ENCODE results near the gene FUT8. TPM values are rescaled to one million over a fixed set of nuclear protein-coding genes. Genes with fewer than 3 reads are reported as not detected.

FUT8 gene
- total and polyA plus RNA-seq, 2 donors (not counting 1 experiment from before 2014, with no cell fraction given): 13.2 to 91.8 TPM

- no peak overlapping the region for H3K4me3 Mint-ChIP-seq
- no peaks in the 10 kb centered on the region for H3K9me3 Mint-ChIP-seq (ENCODE audit: insufficient read depth)
- no CpG with 5 or more reads among the region's 3 CpGs for WGBS (ENCODE audit: insufficient coverage)
- Histone ChIP-seq H3K4me3 (ENCODE audit: control extremely low read depth in 1 of 5, extremely low read depth in 1 of 5, insufficient read depth in 1 of 5, low read depth in 2 of 5, low read length in 4 of 5) (no peak overlapping the region), H3K27me3 (replicated peaks in 1 of 4; ENCODE audit: control extremely low read depth in 1 of 4, control insufficient read depth in 3 of 4, insufficient read depth in 4 of 4, low read length in 3 of 4) (no peaks in the 10 kb centered on the region), H3K9me3 (ENCODE audit: control extremely low read depth in 1 of 3, control insufficient read depth in 2 of 3, insufficient read depth in 1 of 3, low read length in 2 of 3) (no peaks in the 10 kb centered on the region), H4K20me1 (ENCODE audit: control insufficient read depth, insufficient read depth, low read length, poor library complexity, severe bottlenecking) (peaks cover 20% of the 10 kb centered on the region), H3K4me2 (replicated peaks; ENCODE audit: low read depth, low read length, poor library complexity, severe bottlenecking) (no peak overlapping the region), H3K79me2 (ENCODE audit: control insufficient read depth, insufficient read depth, low read length) (peaks cover 42% of the 10 kb centered on the region), H3K36me3 (replicated peaks in 1 of 2; ENCODE audit: control extremely low read depth in 1 of 2, control insufficient read depth in 1 of 2, extremely low read depth in 1 of 2, insufficient read depth in 2 of 2, low read length in 1 of 2) (peaks cover 0 to 1% of the 10 kb centered on the region in 2 experiments), H2AFZ (ENCODE audit: insufficient read depth, low read depth, low read length, poor library complexity, severe bottlenecking) (no peak overlapping the region), H3K9ac (ENCODE audit: low read length) (no peak overlapping the region), H3K27ac (ENCODE audit: low read length in 2 of 2) (no peak overlapping the region), H3K4me1 (ENCODE audit: control insufficient read depth in 2 of 2, insufficient read depth in 2 of 2, low read length in 2 of 2) (no peaks in the 10 kb centered on the region)
- CTCF ChIA-PET: no interaction called here
- ATAC-seq (ENCODE audit: low read depth): no peak
- TF ChIP-seq, protein P1, sequence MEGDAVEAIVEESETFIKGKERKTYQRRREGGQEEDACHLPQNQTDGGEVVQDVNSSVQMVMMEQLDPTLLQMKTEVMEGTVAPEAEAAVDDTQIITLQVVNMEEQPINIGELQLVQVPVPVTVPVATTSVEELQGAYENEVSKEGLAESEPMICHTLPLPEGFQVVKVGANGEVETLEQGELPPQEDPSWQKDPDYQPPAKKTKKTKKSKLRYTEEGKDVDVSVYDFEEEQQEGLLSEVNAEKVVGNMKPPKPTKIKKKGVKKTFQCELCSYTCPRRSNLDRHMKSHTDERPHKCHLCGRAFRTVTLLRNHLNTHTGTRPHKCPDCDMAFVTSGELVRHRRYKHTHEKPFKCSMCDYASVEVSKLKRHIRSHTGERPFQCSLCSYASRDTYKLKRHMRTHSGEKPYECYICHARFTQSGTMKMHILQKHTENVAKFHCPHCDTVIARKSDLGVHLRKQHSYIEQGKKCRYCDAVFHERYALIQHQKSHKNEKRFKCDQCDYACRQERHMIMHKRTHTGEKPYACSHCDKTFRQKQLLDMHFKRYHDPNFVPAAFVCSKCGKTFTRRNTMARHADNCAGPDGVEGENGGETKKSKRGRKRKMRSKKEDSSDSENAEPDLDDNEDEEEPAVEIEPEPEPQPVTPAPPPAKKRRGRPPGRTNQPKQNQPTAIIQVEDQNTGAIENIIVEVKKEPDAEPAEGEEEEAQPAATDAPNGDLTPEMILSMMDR (IDR thresholded peaks at IDR 0.05): no peak
- no peak for TF ChIP-seq EZH2 (IDR thresholded peaks at IDR 0.05; ENCODE audit: borderline replicate concordance, insufficient read depth, low read depth, low read length, poor library complexity, severe bottlenecking)
- H3K4me1 Mint-ChIP-seq: peaks cover 18% of the 10 kb centered on the region
- POLR2A ChIA-PET: no interaction called here
- H3K27me3 Mint-ChIP-seq: no peaks in the 10 kb centered on the region
- no peak overlapping the region for H3K27ac Mint-ChIP-seq
- DNase-seq: no peak
- intact Hi-C loops (cut with micrococcal nuclease): no loop called here
These were observed 168.8 kb downstream of the FUT8 start for GRCh38 chr14:65581378-65581777.

DNA sequence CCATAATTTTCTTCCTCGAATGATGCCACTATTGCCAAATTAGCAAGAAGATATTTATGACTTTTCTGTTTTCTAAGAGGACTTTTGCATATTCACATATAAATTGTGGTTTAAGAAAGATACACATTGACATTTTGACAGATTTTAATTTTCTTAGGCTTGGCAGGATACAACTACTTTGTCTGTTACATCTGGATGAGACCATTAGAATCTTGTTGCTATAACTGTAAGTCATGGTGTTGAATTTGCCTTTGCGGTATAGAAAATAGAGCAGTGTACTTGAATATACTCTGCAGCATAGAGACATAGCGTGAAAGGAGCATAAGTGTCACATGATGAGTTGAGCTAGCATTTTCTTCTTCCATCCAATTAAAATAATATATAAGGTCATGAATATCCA, 169.3 kb downstream of the FUT8 start:
- Histone ChIP-seq H4K20me1 (ENCODE audit: control insufficient read depth, insufficient read depth, low read length, poor library complexity, severe bottlenecking) (peaks cover 20% of the 10 kb centered on the region), H3K27ac (ENCODE audit: low read length in 2 of 2) (no peak overlapping the region), H3K4me3 (ENCODE audit: control extremely low read depth in 1 of 5, extremely low read depth in 1 of 5, insufficient read depth in 1 of 5, low read depth in 2 of 5, low read length in 4 of 5) (no peak overlapping the region), H3K27me3 (replicated peaks in 1 of 4; ENCODE audit: control extremely low read depth in 1 of 4, control insufficient read depth in 3 of 4, insufficient read depth in 4 of 4, low read length in 3 of 4) (no peaks in the 10 kb centered on the region), H3K9me3 (ENCODE audit: control extremely low read depth in 1 of 3, control insufficient read depth in 2 of 3, insufficient read depth in 1 of 3, low read length in 2 of 3) (no peaks in the 10 kb centered on the region), H3K9ac (ENCODE audit: low read length) (no peak overlapping the region), H3K79me2 (ENCODE audit: control insufficient read depth, insufficient read depth, low read length) (peaks cover 41% of the 10 kb centered on the region), H3K36me3 (replicated peaks in 1 of 2; ENCODE audit: control extremely low read depth in 1 of 2, control insufficient read depth in 1 of 2, extremely low read depth in 1 of 2, insufficient read depth in 2 of 2, low read length in 1 of 2) (peaks cover 0 to 1% of the 10 kb centered on the region in 2 experiments), H3K4me1 (ENCODE audit: control insufficient read depth in 2 of 2, insufficient read depth in 2 of 2, low read length in 2 of 2) (no peaks in the 10 kb centered on the region), H2AFZ (ENCODE audit: insufficient read depth, low read depth, low read length, poor library complexity, severe bottlenecking) (no peak overlapping the region), H3K4me2 (replicated peaks; ENCODE audit: low read depth, low read length, poor library complexity, severe bottlenecking) (no peak overlapping the region)
- Mint-ChIP-seq H3K4me3 (no peak overlapping the region), H3K27ac (no peak overlapping the region), H3K27me3 (no peaks in the 10 kb centered on the region), H3K9me3 (ENCODE audit: insufficient read depth) (no peaks in the 10 kb centered on the region), H3K4me1 (peaks cover 18% of the 10 kb centered on the region)
- ChIA-PET POLR2A (interaction anchor here (0.6 kb wide), 1 partner anchor 139 kb away, joined by 5 read pairs; no protein-coding TSS in a partner anchor), CTCF (no interaction called here)
- DNase-seq: no peak
- no peak for TF ChIP-seq EZH2 (IDR thresholded peaks at IDR 0.05; ENCODE audit: borderline replicate concordance, insufficient read depth, low read depth, low read length, poor library complexity, severe bottlenecking)
- TF ChIP-seq, protein P1 (IDR thresholded peaks at IDR 0.05): no peak
- no peak for ATAC-seq (ENCODE audit: low read depth)
- WGBS (ENCODE audit: insufficient coverage): no CpG with 5 or more reads among the region's 3 CpGs
- intact Hi-C loops (cut with micrococcal nuclease): no loop called here
